Measurements from ENCODE around the gene UST.

DNA sequence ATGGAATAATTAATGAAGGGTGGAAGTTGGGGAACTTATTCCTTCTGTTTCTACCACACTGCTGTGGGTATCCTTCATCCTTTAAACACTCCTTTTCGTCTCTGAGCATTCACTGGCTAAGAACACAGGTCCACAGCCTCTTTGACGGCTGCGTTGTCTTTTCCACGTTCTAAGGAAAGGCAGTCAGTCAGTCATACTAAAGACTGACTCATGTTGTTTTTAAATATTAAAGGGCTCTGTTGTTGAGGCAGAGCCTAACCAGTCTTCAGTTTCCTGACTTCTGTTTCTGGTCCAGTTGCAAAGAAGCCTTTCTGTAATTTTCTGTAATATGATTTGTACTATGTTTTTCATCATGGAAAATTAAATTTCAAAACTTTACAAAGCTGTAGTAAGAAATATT, 48.0 kb downstream of the UST start:
- TF ChIP-seq POLR2AphosphoS5 (IDR thresholded peaks at IDR 0.05; ENCODE audit: low read depth, low read length): no peak
- no peak for TF ChIP-seq POLR2A (IDR thresholded peaks at IDR 0.05; ENCODE audit: low read depth, low read length)
- TF ChIP-seq SPI1 (IDR thresholded peaks at IDR 0.05; ENCODE audit: low read depth, low read length): no peak
- no peak for TF ChIP-seq TAF1 (IDR thresholded peaks at IDR 0.05; ENCODE audit: low read depth, low read length)

Measured in GM12891 (cell line).